H1 (cell line): ENCODE data around the gene CENPP.

Experiments used
- CEBPB ChIP-seq: IDR thresholded peaks from 2 replicates; pipeline ENCODE4 v1.6.1; 2012; ENCODE audit warnings: low read depth, low read length
- EZH2 ChIP-seq: fragments of 200-600 bp; sonication (generic); IDR thresholded peaks from 2 replicates; pipeline ENCODE4 v1.7.1; 2012; ENCODE audit warnings: low read depth, mild to moderate bottlenecking, moderate library complexity, low read length, inconsistent platforms; ENCODE audit not compliant: severe bottlenecking
- HDAC6 ChIP-seq: IDR thresholded peaks from one replicate; pipeline ENCODE4 v1.7.1; 2012; ENCODE audit warnings: low read depth, mild to moderate bottlenecking, inconsistent platforms, low read length, moderate library complexity
- JUN ChIP-seq: IDR thresholded peaks from 2 replicates; pipeline ENCODE4 v1.6.1; 2011; ENCODE audit warnings: low read depth, mild to moderate bottlenecking, improper control_type of control experiment, low read length
- JUND ChIP-seq: IDR thresholded peaks from 2 replicates; pipeline ENCODE4 v1.6.1; 2011; ENCODE audit warnings: mild to moderate bottlenecking, improper control_type of control experiment, low read length
- KDM1A ChIP-seq: fragments of 200-600, 300-600 bp; sonication (generic); IDR thresholded peaks from 2 replicates; pipeline ENCODE4 v1.7.1; 2016; ENCODE audit warnings: mild to moderate bottlenecking, low read length, borderline replicate concordance
- POLR2AphosphoS5 ChIP-seq: IDR thresholded peaks from 2 replicates; pipeline ENCODE4 v1.6.1; 2011; ENCODE audit warnings: low read depth, low read length
- SIN3A ChIP-seq, 2 experiments: IDR thresholded peaks in 1 of 2; conservative IDR thresholded peaks in 1 of 2; 2 replicates each; pipeline ENCODE4 v1.6.1; 2011 to 2012; ENCODE audit warnings: low read length in 2 of 2, improper control_type of control experiment in 1 of 2, low read depth in 1 of 2, mild to moderate bottlenecking in 1 of 2
- TF ChIP-seq, protein P1 (sequence below), 3 experiments: IDR thresholded peaks; 1 replicate in 2 of 3; 2 replicates in 1 of 3; pipeline versions ENCODE4 v1.5.1 to v1.6.1; 2011; ENCODE audit warnings: low read length in 3 of 3, mild to moderate bottlenecking in 3 of 3, inconsistent platforms in 2 of 3, low read depth in 1 of 3, moderate library complexity in 1 of 3; ENCODE audit not compliant: insufficient read depth in 1 of 3; ENCODE audit errors: control extremely low read depth in 1 of 3
- TF ChIP-seq, protein P2 (sequence below): IDR thresholded peaks from 2 replicates; pipeline ENCODE4 v1.6.1; 2012; ENCODE audit warnings: inconsistent platforms
- TF ChIP-seq, protein P3 (sequence below): IDR thresholded peaks from 2 replicates; pipeline ENCODE4 v1.6.1; 2012; ENCODE audit warnings: low read length, inconsistent platforms

DNA sequence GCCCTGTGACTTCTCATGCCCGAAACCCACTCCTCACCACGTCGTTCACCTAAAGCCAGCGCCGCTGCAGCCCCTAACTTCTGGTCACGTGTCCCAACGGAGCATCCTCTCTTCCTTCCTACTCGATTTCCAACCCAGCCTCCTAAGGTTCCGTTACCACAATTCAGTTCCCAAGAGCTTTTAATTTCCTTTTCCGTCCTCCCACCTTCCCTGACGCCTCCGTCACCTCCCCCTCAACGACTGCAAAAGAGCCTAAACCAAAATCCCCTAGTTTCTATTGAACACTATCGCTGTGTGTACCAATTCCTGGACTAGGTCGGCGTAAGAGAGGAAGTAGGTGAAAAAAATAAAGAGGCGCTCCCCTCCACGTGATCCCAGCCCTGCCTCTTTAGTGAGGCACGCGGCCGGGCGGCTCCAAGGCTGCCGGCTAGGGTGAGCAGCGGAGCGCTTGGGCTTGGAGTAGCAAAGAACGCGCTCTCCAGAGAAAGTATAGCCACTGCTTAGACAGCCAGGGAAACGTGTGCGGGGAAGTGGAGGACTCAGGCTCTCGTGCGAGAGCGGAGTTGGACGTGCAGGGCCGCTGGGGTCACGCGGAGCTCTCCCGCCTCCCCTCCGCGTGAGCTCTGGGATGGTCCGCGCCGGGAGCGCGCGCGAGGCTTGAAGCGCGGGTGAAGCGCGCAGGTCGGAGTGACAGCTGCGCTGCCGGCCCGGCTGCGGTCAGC is at the start of gene CENPP, which contains the start of gene NOL8:
- TF ChIP-seq EZH2, result no peak
- TF ChIP-seq, protein P1, sequence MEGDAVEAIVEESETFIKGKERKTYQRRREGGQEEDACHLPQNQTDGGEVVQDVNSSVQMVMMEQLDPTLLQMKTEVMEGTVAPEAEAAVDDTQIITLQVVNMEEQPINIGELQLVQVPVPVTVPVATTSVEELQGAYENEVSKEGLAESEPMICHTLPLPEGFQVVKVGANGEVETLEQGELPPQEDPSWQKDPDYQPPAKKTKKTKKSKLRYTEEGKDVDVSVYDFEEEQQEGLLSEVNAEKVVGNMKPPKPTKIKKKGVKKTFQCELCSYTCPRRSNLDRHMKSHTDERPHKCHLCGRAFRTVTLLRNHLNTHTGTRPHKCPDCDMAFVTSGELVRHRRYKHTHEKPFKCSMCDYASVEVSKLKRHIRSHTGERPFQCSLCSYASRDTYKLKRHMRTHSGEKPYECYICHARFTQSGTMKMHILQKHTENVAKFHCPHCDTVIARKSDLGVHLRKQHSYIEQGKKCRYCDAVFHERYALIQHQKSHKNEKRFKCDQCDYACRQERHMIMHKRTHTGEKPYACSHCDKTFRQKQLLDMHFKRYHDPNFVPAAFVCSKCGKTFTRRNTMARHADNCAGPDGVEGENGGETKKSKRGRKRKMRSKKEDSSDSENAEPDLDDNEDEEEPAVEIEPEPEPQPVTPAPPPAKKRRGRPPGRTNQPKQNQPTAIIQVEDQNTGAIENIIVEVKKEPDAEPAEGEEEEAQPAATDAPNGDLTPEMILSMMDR (IDR thresholded peaks at IDR 0.05; ENCODE audit: control extremely low read depth in 1 of 3, insufficient read depth in 1 of 3, low read depth in 1 of 3, low read length in 3 of 3), result no peak
- TF ChIP-seq HDAC6, result no peak
- TF ChIP-seq, protein P2, sequence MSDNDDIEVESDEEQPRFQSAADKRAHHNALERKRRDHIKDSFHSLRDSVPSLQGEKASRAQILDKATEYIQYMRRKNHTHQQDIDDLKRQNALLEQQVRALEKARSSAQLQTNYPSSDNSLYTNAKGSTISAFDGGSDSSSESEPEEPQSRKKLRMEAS, result peak; percentile 91
- peak; percentile 95 for TF ChIP-seq POLR2AphosphoS5
- peak; percentile 62; the same call in 1 of the 2 replicates for TF ChIP-seq JUN
- TF ChIP-seq KDM1A, result no peak
- TF ChIP-seq, protein P3, sequence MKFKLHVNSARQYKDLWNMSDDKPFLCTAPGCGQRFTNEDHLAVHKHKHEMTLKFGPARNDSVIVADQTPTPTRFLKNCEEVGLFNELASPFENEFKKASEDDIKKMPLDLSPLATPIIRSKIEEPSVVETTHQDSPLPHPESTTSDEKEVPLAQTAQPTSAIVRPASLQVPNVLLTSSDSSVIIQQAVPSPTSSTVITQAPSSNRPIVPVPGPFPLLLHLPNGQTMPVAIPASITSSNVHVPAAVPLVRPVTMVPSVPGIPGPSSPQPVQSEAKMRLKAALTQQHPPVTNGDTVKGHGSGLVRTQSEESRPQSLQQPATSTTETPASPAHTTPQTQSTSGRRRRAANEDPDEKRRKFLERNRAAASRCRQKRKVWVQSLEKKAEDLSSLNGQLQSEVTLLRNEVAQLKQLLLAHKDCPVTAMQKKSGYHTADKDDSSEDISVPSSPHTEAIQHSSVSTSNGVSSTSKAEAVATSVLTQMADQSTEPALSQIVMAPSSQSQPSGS, result peak; percentile 72; the same call in 1 of the 2 replicates
- peak; percentile 91 for TF ChIP-seq JUND
- no peak for TF ChIP-seq CEBPB
- TF ChIP-seq SIN3A (conservative IDR thresholded peaks at IDR 0.05 in 1 of 2, IDR thresholded peaks at IDR 0.05 in 1 of 2; ENCODE audit: low read depth in 1 of 2, low read length in 2 of 2), result peak; percentile 92 to 97
